Measurements from ENCODE around the gene GABRB2. TPM values are rescaled to one million over a fixed set of nuclear protein-coding genes. Genes with fewer than 3 reads are reported as not detected.

GABRB2 gene
- total and polyA plus RNA-seq, 2 experiments from 2014 or later = 0.11 to 0.94 TPM

DNA sequence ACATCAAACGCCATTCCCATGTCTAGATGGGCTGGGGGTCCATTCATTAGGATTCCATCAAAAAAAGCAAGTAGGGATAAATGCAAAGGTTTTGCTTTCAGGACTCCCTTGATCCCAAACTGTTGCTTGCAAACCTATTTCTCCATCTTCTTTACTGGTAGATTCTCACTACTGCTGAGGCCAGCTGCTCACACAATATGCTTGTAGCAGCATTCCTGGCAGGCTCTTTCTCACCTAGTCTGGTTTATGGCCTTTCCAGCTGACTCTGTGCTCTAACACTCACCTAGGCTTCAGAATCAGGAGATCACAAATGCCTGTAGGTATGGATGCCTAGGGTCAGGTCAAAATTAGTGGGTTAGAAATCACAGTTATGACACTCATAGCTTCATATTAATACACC, 274.7 kb downstream of the GABRB2 start:
- H3K4me3 Mint-ChIP-seq = no peak overlapping the region
- H3K27me3 Mint-ChIP-seq (ENCODE audit: insufficient read depth, low read depth, poor library complexity) = no peaks in the 10 kb centered on the region
- no peaks in the 10 kb centered on the region; the same call in 2 of the 3 replicates for H3K36me3 Mint-ChIP-seq (ENCODE audit: low read depth)
- Histone ChIP-seq H3K27ac (ENCODE audit: low read depth) (no peak overlapping the region), H3K4me1 (ENCODE audit: insufficient read depth) (no peaks in the 10 kb centered on the region), H3K4me3 (no peak overlapping the region), H3K27me3 (ENCODE audit: insufficient read depth) (no peaks in the 10 kb centered on the region), H3F3A (replicated peaks; ENCODE audit: low read depth) (no peaks in the 10 kb centered on the region), H3K9me2 (ENCODE audit: insufficient read depth) (peaks cover 10% of the 10 kb centered on the region), H3K79me2 (replicated peaks; ENCODE audit: insufficient read depth) (no peaks in the 10 kb centered on the region), H3K36me3 (ENCODE audit: insufficient read depth) (no peaks in the 10 kb centered on the region), H3K4me2 (no peak overlapping the region), H2AFZ (no peak overlapping the region), H4K20me1 (replicated peaks; ENCODE audit: insufficient read depth) (no peaks in the 10 kb centered on the region)
- peaks cover 4% of the 10 kb centered on the region; the same call in 2 of the 3 replicates for H3K4me1 Mint-ChIP-seq
- no peak for TF ChIP-seq CREB1 (CRISPR knock-in tag; IDR thresholded peaks at IDR 0.05; ENCODE audit: low read depth)
- TF ChIP-seq ZNF331 (CRISPR knock-in tag; IDR thresholded peaks at IDR 0.05; ENCODE audit: low read depth) = no peak
- no peak for TF ChIP-seq EZH2 (IDR thresholded peaks at IDR 0.05; ENCODE audit: low read depth, unreplicated experiment)
- TF ChIP-seq STAT1 (IDR thresholded peaks at IDR 0.05; ENCODE audit: unreplicated experiment) = no peak
- no peak for TF ChIP-seq JUNB (IDR thresholded peaks at IDR 0.05; ENCODE audit: unreplicated experiment)
- no peak for TF ChIP-seq NANOG (IDR thresholded peaks at IDR 0.05; ENCODE audit: borderline replicate concordance)
- TF ChIP-seq, protein P1, sequence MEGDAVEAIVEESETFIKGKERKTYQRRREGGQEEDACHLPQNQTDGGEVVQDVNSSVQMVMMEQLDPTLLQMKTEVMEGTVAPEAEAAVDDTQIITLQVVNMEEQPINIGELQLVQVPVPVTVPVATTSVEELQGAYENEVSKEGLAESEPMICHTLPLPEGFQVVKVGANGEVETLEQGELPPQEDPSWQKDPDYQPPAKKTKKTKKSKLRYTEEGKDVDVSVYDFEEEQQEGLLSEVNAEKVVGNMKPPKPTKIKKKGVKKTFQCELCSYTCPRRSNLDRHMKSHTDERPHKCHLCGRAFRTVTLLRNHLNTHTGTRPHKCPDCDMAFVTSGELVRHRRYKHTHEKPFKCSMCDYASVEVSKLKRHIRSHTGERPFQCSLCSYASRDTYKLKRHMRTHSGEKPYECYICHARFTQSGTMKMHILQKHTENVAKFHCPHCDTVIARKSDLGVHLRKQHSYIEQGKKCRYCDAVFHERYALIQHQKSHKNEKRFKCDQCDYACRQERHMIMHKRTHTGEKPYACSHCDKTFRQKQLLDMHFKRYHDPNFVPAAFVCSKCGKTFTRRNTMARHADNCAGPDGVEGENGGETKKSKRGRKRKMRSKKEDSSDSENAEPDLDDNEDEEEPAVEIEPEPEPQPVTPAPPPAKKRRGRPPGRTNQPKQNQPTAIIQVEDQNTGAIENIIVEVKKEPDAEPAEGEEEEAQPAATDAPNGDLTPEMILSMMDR (conservative IDR thresholded peaks at IDR 0.05; ENCODE audit: low read depth in 2 of 2) = no peak
- no peak for TF ChIP-seq EZH2phosphoT487 (IDR thresholded peaks at IDR 0.05; ENCODE audit: unreplicated experiment)
- TF ChIP-seq, protein P2, sequence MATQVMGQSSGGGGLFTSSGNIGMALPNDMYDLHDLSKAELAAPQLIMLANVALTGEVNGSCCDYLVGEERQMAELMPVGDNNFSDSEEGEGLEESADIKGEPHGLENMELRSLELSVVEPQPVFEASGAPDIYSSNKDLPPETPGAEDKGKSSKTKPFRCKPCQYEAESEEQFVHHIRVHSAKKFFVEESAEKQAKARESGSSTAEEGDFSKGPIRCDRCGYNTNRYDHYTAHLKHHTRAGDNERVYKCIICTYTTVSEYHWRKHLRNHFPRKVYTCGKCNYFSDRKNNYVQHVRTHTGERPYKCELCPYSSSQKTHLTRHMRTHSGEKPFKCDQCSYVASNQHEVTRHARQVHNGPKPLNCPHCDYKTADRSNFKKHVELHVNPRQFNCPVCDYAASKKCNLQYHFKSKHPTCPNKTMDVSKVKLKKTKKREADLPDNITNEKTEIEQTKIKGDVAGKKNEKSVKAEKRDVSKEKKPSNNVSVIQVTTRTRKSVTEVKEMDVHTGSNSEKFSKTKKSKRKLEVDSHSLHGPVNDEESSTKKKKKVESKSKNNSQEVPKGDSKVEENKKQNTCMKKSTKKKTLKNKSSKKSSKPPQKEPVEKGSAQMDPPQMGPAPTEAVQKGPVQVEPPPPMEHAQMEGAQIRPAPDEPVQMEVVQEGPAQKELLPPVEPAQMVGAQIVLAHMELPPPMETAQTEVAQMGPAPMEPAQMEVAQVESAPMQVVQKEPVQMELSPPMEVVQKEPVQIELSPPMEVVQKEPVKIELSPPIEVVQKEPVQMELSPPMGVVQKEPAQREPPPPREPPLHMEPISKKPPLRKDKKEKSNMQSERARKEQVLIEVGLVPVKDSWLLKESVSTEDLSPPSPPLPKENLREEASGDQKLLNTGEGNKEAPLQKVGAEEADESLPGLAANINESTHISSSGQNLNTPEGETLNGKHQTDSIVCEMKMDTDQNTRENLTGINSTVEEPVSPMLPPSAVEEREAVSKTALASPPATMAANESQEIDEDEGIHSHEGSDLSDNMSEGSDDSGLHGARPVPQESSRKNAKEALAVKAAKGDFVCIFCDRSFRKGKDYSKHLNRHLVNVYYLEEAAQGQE (IDR thresholded peaks at IDR 0.05; ENCODE audit: unreplicated experiment) = no peak
- no peak for TF ChIP-seq POLR2AphosphoS5 (IDR thresholded peaks at IDR 0.05; ENCODE audit: low read depth)
- TF ChIP-seq ZNF114 (CRISPR knock-in tag; IDR thresholded peaks at IDR 0.05) = no peak
- DNase-seq (ENCODE audit: low spot score) (no peak), ATAC-seq (no peak)
- peaks cover 5% of the 10 kb centered on the region; the same call in 2 of the 3 replicates for H3K9me3 Mint-ChIP-seq
- no peak overlapping the region for H3K27ac Mint-ChIP-seq

DNA sequence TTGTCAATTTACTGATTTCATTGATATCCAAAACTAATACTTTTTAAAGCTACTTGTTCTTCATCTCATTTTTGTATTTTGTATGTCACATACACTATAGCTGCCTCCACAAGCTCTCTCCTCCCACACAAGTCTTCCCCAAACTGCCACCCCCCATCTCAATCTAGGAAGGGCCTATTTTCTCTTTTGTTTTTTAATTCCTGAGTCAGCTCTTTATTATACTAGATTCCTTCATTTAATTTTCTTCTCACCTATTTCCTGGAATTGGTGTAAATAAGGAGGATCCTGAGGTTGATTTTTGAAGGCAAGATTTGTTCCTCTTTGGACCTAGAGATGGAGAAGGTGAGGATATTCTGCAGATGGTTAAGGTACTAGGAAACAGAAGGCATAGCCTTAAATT, 277.4 kb downstream of the GABRB2 start:
- Mint-ChIP-seq H3K4me3 (no peak overlapping the region), H3K27me3 (ENCODE audit: insufficient read depth, low read depth, poor library complexity) (no peaks in the 10 kb centered on the region)

More for the DNA sequence above, 277.4 kb downstream of the GABRB2 start:
- Histone ChIP-seq H3K9me2 (ENCODE audit: insufficient read depth) (peaks cover 10% of the 10 kb centered on the region), H3K79me2 (replicated peaks; ENCODE audit: insufficient read depth) (no peaks in the 10 kb centered on the region), H2AFZ (no peak overlapping the region), H3K4me1 (ENCODE audit: insufficient read depth) (no peaks in the 10 kb centered on the region), H3K27me3 (ENCODE audit: insufficient read depth) (no peaks in the 10 kb centered on the region), H3K36me3 (ENCODE audit: insufficient read depth) (no peaks in the 10 kb centered on the region), H3K27ac (ENCODE audit: low read depth) (no peak overlapping the region), H3F3A (replicated peaks; ENCODE audit: low read depth) (no peaks in the 10 kb centered on the region), H4K20me1 (replicated peaks; ENCODE audit: insufficient read depth) (no peaks in the 10 kb centered on the region), H3K4me2 (no peak overlapping the region), H3K4me3 (no peak overlapping the region)
- H3K9me3 Mint-ChIP-seq = peaks cover 5% of the 10 kb centered on the region; the same call in 2 of the 3 replicates
- H3K36me3 Mint-ChIP-seq (ENCODE audit: low read depth) = no peaks in the 10 kb centered on the region; the same call in 2 of the 3 replicates
- H3K4me1 Mint-ChIP-seq = peaks cover 4% of the 10 kb centered on the region; the same call in 2 of the 3 replicates
- no peak overlapping the region for H3K27ac Mint-ChIP-seq
- ATAC-seq (no peak), DNase-seq (ENCODE audit: low spot score) (no peak)
- TF ChIP-seq JUNB (IDR thresholded peaks at IDR 0.05; ENCODE audit: unreplicated experiment) (no peak), NANOG (IDR thresholded peaks at IDR 0.05; ENCODE audit: borderline replicate concordance) (no peak), CREB1 (CRISPR knock-in tag; IDR thresholded peaks at IDR 0.05; ENCODE audit: low read depth) (no peak), ZNF114 (CRISPR knock-in tag; IDR thresholded peaks at IDR 0.05) (no peak), ZNF331 (CRISPR knock-in tag; IDR thresholded peaks at IDR 0.05; ENCODE audit: low read depth) (no peak)
- TF ChIP-seq, protein P1 (conservative IDR thresholded peaks at IDR 0.05; ENCODE audit: low read depth in 2 of 2) = no peak
- TF ChIP-seq, protein P3, sequence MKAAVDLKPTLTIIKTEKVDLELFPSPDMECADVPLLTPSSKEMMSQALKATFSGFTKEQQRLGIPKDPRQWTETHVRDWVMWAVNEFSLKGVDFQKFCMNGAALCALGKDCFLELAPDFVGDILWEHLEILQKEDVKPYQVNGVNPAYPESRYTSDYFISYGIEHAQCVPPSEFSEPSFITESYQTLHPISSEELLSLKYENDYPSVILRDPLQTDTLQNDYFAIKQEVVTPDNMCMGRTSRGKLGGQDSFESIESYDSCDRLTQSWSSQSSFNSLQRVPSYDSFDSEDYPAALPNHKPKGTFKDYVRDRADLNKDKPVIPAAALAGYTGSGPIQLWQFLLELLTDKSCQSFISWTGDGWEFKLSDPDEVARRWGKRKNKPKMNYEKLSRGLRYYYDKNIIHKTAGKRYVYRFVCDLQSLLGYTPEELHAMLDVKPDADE (IDR thresholded peaks at IDR 0.05) = no peak

Measured in GM23338 (cell line).